ENCODE measurements around the gene KBTBD4. TPM values are rescaled to one million over a fixed set of nuclear protein-coding genes. Genes with fewer than 3 reads are reported as not detected.

Gene KBTBD4
- total RNA-seq, 1 experiment from 2014 or later, result 22.1 TPM

DNA sequence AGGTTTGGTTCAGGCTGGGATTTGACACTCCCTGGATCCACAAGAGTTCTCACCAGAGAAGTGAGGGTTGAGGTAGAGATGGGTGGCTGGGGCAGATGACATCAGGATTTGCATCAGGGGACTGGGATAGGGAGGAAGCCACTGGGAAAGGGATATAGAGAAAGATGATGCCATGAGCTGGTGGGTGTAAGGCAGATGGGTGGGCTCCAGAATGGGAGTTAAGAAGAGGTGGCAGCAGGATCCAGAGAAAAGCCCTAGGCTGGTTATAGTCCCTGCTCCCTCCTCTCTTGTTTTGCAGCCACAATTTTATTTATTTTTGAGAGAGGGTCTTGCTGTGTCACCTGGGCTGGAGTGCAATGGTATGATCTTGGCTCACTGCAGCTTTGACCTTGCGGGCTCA, 17.2 kb upstream of the KBTBD4 start:
- H3K36me3 ChIP-seq, result no peaks in the 10 kb centered on the region
- no peaks in the 10 kb centered on the region for H3K9me3 ChIP-seq (replicated peaks)
- H3K4me3 ChIP-seq, result no peak overlapping the region
- H3K27ac ChIP-seq, result no peak overlapping the region
- H3K4me1 ChIP-seq, result no peaks in the 10 kb centered on the region
- H3K27me3 ChIP-seq, result peaks cover 7% of the 10 kb centered on the region; the same call in 1 of the 2 replicates
- no peak for DNase-seq

DNA sequence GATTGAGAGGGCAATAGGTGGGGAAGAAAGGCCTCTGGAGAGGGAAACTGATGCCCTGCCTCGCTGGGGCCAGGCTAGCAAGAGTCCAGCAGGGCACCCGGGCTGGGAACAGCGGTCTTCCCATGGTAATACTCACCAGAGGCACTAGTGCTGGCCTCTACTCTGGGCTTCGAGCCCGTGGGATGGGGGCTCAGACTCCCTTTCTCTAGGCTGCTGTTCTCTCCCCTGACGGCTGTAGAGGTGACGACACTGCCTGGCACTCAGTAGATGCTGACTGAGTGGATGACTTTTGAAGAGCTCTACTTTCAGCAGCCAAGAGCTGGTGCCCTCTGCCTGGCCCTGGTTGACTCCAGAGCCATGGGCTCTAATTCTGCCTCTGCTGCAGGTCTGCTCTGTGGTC, 16.3 kb upstream of the KBTBD4 start:
- H3K36me3 ChIP-seq, result no peaks in the 10 kb centered on the region

DNA sequence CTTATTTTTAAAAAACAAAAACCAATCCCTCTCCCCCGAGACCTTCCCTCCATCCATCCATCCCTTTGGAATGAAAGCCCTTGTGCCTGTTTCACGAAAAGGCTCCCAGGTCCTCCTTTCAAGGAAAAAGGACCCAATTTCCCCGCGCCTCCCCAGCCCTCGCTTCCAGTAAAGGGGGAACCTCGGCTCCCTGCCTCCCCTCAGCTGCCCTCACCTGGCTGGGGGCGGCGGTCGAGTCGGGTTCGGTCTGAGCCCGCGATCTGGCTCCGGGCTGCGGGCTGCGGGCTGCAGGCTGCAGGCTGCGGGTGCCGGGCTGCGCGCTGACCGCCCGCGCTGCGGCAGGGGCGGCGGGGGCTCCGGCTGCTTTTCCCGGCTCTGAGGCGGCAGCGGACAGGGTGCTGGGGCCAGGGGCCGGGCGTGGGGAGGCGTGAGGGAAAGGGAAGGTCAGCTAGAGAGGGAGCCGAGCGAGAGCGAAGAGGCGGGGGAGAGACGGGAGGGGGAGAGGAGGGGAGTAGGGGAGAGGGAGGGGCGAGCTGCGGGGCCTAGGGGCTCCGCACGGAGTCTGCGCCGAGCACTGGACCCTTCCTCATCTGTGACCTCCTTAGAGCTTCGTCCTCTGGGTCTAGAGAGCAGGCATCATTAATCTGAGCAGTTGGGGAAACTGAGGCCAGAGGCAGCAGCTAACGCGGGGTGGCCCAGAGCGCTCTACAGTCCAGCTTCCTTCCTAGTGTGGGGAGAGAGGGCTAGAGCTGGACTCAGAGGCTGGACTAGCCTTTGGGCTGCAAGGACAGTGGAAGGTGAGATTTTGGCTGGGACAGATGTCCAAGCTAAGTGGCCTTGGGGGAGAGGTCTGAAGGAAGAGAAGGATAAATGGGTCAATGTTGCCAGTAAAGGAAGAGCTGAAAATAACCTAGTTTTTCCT, 15.4 kb upstream of the KBTBD4 start, which contains the start of gene C1QTNF4:
Gene C1QTNF4 (minus strand): TSS at position 478 of the 922 bp plus-strand sequence. CDS start 3,601 bp downstream, outside the sequence.
- DNase-seq, result no peak
- Histone ChIP-seq H3K36me3 (no peaks in the 10 kb centered on the region), H3K4me3 (no peak within 1 kb of the TSS), H3K27ac (no peak within 1 kb of the TSS), H3K4me1 (no peaks in the 10 kb centered on the region), H3K27me3 (peaks cover 7% of the 10 kb centered on the region; the same call in 1 of the 2 replicates), H3K9me3 (replicated peaks) (no peaks in the 10 kb centered on the region)

More for the DNA sequence above, 16.3 kb upstream of the KBTBD4 start:
- Histone ChIP-seq H3K4me3 (no peak overlapping the region), H3K4me1 (no peaks in the 10 kb centered on the region), H3K27ac (no peak overlapping the region), H3K9me3 (replicated peaks) (no peaks in the 10 kb centered on the region), H3K27me3 (peaks cover 7% of the 10 kb centered on the region; the same call in 1 of the 2 replicates)
- DNase-seq, result no peak

DNA sequence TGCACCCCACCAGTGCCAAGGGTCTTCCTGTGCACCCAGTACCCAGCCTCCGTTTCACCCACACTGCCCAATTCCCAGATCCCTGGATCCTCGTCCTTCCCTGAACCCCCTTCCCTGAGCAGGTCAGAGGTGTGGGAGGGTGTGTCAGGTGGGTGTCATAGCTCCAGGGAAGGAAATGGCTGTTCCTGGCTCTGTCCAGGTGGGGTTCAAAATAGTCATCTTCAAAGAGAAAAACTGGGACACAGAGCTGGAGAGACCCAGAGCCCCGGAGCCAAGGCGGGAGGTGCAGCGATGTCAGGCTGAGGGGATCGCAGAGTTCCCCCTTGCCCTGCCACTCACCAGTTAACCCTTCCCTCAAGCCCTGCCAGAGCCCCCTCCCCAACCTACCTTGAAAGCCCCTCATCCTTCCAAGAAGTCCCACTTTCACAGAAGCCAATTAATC, 14.7 kb upstream of the KBTBD4 start:
- Histone ChIP-seq H3K27ac (no peak overlapping the region), H3K36me3 (no peaks in the 10 kb centered on the region), H3K4me1 (no peaks in the 10 kb centered on the region), H3K27me3 (peaks cover 4% of the 10 kb centered on the region; the same call in 1 of the 2 replicates), H3K9me3 (replicated peaks) (no peaks in the 10 kb centered on the region), H3K4me3 (no peak overlapping the region)
- DNase-seq, result no peak

DNA sequence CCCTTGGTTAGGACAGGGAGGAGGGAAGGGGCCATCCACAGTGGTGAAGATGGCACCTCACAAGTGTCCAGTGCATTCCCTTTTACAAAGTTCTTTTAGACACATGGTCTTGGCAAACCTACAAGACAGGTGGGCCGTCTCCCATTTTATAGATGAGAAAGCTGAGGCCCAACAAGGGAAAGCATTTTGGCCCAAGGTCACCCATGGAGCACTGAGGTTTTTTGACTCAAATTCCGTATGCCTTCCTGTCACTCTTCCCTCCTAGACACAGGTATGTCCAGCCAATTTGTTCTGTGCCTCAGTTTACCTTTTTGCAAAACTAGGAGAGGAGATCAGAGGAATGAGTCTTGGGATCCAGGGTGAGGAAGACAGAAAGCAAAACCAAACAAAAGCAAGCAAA, 14.2 kb upstream of the KBTBD4 start:
- H3K27ac ChIP-seq, result no peak overlapping the region
- peaks cover 3% of the 10 kb centered on the region; the same call in 1 of the 2 replicates for H3K4me1 ChIP-seq
- H3K27me3 ChIP-seq, result peaks cover 4% of the 10 kb centered on the region; the same call in 1 of the 2 replicates
- DNase-seq, result no peak
- H3K4me3 ChIP-seq, result no peak overlapping the region
- H3K9me3 ChIP-seq (replicated peaks), result no peaks in the 10 kb centered on the region
- H3K36me3 ChIP-seq, result no peaks in the 10 kb centered on the region

DNA sequence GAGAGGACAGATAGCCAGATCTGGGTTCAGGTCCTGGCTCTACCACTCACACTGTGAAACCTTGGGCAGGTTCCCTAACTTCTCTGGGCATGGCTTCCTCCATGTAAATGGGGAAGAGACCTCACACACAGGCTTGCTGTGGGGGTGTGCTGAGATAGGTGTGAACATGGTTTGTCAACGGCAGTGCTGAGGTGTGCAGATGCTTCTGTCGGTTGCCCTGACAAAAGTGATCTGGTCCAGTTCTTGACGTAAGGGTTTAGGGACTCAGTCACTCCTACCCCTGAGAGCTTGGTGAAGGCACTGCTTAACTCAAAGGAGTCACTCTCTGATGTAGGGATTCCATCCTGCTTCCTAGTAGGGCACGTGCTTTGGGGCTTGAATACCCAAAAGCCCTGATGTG, 13.5 kb upstream of the KBTBD4 start:
- Histone ChIP-seq H3K4me3 (no peak overlapping the region), H3K27me3 (peaks cover 4% of the 10 kb centered on the region; the same call in 1 of the 2 replicates), H3K9me3 (replicated peaks) (no peaks in the 10 kb centered on the region), H3K36me3 (no peaks in the 10 kb centered on the region), H3K4me1 (peaks cover 7% of the 10 kb centered on the region; the same call in 1 of the 2 replicates), H3K27ac (no peak overlapping the region)
- no peak for DNase-seq

DNA sequence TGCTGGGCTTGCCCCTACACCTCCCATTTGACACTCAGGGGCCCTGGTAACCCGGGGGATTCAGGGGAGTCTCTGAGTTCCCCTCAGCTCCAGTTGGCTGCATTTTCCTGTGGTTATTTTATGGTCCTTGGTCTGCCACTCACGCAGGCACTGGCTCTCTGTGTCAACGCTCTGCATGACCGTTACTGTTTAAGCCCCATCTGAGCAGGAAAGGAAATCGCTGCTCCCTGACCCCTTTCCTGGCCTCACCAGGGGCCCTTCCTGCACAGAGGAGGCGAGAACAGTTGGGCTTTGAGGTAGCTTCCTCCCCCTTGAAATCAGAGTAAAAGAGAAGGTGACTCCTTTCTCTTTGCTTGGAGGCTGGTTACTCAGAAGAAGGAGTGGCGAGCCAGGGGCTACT, 13.0 kb upstream of the KBTBD4 start:
- H3K36me3 ChIP-seq, result no peaks in the 10 kb centered on the region
- H3K9me3 ChIP-seq (replicated peaks), result no peaks in the 10 kb centered on the region
- H3K4me1 ChIP-seq, result peaks cover 7% of the 10 kb centered on the region; the same call in 1 of the 2 replicates
- H3K27me3 ChIP-seq, result peaks cover 4% of the 10 kb centered on the region; the same call in 1 of the 2 replicates
- DNase-seq, result no peak
- H3K27ac ChIP-seq, result no peak overlapping the region
- H3K4me3 ChIP-seq, result no peak overlapping the region

DNA sequence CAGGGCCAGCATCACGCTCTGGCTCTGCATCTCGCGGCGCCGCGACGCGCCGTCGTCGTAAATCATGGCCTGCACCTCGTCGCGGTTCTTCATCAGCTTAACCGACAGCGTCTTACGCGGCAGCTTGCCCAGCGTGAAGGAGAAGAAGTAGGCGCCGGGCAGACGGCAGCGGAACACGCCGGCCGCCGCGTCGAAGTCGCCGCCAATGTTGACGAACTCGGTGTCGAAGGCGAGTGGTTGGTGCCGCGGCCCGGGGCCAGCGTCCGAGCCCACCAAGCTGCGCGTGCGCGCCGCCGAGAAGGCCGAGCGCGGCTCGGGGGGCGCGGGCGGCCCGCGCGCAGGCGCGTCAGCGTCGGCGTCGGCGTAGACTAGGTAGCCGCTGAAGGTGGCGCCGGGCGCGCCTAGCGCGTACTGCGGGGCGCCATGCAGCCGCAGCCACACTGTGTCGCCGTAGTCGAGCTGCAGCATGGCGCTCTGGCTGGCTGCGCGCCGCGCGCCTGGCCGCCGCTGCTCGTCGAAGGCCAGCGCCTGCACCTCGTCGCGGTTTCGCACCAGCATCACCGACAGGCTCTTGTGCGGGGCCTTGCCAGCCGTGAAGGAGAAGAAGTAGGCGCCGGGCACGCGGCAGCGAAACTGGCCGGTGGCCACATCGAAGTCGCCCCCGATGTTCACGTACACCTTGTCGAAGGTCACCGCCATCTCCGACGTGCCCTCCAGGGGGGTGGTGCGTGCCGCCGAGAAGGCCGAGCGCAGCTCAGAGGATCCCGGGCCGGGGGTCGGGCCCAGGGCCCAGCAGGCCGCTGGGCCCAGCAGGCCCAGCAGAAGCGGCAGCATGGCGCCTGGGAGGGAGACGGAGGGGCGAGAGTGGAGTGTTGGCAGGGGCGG, 11.4 kb upstream of the KBTBD4 start:
- Histone ChIP-seq H3K27me3 (peaks cover 4% of the 10 kb centered on the region; the same call in 1 of the 2 replicates), H3K36me3 (peaks cover under 1% of the 10 kb centered on the region; the same call in 1 of the 2 replicates), H3K4me1 (peaks cover 7% of the 10 kb centered on the region; the same call in 1 of the 2 replicates), H3K4me3 (no peak overlapping the region), H3K27ac (no peak overlapping the region), H3K9me3 (replicated peaks) (no peaks in the 10 kb centered on the region)
- DNase-seq, result no peak

DNA sequence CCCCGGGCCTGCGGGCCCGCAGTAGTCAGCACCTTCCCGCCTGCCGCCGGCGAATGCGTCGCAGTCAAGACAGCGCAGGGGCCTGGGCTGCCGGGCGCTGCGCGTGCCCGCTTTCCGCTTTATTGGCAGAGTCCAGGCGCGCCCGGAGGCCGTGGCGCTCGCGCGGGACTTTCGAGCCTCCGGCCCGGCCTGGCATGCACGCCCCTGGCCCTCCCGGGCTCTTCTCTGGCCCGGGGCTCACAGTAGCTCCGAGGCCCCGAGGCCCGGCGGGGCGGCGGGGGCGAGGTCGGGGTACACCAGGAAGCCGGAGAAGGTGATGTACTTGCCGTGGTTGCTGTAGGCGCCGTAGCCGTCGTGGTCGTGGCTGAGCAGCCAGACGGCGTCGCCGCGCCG, 10.8 kb upstream of the KBTBD4 start:
- Histone ChIP-seq H3K4me3 (no peak overlapping the region), H3K9me3 (replicated peaks) (no peaks in the 10 kb centered on the region), H3K36me3 (peaks cover 6% of the 10 kb centered on the region), H3K27ac (no peak overlapping the region), H3K4me1 (peaks cover 7% of the 10 kb centered on the region; the same call in 1 of the 2 replicates), H3K27me3 (peaks cover 4% of the 10 kb centered on the region; the same call in 1 of the 2 replicates)
- DNase-seq, result no peak

DNA sequence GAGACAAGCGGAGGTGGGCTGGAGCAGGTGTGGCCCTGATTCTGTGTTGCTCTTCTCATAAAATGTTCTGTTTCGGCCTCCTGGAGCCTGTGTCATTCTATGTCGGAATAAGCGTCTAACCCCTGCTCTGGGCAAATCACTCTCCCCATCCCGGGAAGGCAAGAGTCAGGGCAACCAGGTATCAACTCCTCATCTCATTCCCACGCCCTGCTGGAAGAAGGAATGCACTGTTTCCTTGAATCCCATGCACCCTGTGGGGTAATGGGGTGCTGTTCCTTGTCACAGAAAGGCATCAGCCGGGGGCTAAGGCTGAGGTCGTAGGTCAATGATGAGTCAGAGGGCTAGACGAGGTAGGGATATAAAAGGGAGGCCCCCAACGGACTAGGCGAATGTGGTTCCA, 10.3 kb upstream of the KBTBD4 start:
- Histone ChIP-seq H3K36me3 (peaks cover 9% of the 10 kb centered on the region), H3K4me3 (no peak overlapping the region), H3K27ac (no peak overlapping the region), H3K27me3 (peaks cover 4% of the 10 kb centered on the region; the same call in 1 of the 2 replicates), H3K9me3 (replicated peaks) (no peaks in the 10 kb centered on the region), H3K4me1 (peaks cover 7% of the 10 kb centered on the region; the same call in 1 of the 2 replicates)
- DNase-seq, result no peak

DNA sequence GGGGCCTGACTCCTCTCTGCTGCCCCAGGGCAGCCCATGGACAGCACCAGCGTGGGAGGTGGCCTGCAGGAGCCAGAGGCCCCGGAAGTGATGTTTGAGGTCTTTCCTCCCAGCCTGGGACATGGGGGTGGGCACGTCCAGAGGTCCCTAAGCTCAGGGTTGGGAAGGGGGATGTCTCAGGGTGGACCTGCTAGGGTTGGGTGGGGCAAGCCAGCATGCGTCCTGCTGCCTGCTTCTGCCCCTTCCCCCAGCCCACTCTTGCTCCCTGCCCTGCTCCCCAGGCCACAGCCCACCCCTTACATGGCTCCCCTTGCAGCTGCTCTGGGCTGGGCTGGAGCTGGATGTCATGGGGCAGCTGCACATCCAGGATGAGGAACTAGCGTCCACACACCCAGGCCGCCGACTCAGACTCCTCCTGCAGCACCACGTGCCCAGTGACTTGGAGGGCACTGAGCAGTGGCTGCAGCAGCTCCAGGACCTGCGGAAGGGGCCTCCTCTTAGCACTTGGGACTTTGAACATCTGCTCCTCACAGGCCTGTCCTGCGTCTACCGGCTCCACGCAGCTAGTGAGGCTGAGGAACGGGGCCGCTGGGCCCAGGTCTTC, 9.1 kb upstream of the KBTBD4 start:
- peaks cover 7% of the 10 kb centered on the region; the same call in 1 of the 2 replicates for H3K4me1 ChIP-seq
- DNase-seq, result peak; percentile 75 to 78
- H3K27me3 ChIP-seq, result no peaks in the 10 kb centered on the region
- peak overlapping the region; percentile 41 for H3K27ac ChIP-seq
- H3K9me3 ChIP-seq (replicated peaks), result no peaks in the 10 kb centered on the region
- H3K36me3 ChIP-seq, result peaks cover 22% of the 10 kb centered on the region
- H3K4me3 ChIP-seq, result no peak overlapping the region

DNA sequence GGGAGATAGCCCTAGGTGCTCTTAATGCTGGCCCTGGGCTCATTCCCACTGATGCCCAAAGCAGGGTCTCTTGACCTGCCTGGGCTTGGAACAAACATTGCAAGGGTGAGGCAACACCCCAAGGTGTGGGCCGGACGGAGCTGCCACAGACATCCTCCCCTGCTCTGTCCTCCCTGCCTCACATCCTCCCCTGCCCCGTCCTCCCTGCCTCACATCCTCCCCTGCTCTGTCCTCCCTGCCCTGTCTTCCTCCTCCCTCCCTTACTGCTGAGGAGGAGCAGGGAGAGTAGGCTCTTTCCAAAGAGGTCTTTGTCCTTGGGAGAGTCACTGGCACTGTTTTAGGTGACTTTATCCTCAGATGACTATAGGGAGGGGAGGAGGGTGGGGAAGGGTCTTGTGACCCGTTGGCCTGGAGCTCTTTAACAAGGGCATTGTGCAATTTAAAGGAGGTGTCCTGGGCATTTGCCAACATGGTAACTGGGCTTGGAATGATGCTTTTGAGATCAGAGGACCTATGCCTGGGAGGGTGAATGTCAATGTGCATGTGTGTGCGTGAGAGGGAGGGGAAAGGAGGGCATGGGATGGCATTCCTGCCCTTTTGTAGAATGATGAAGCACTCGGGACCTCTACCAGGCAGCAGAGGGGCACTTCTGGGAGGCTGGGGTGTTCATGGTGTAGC, 8.4 kb upstream of the KBTBD4 start:
- Histone ChIP-seq H3K9me3 (replicated peaks) (no peaks in the 10 kb centered on the region), H3K36me3 (peaks cover 28% of the 10 kb centered on the region), H3K27me3 (no peaks in the 10 kb centered on the region), H3K4me1 (peaks cover 7% of the 10 kb centered on the region; the same call in 1 of the 2 replicates), H3K27ac (peak overlapping the region; percentile 41), H3K4me3 (no peak overlapping the region)
- no peak for DNase-seq

DNA sequence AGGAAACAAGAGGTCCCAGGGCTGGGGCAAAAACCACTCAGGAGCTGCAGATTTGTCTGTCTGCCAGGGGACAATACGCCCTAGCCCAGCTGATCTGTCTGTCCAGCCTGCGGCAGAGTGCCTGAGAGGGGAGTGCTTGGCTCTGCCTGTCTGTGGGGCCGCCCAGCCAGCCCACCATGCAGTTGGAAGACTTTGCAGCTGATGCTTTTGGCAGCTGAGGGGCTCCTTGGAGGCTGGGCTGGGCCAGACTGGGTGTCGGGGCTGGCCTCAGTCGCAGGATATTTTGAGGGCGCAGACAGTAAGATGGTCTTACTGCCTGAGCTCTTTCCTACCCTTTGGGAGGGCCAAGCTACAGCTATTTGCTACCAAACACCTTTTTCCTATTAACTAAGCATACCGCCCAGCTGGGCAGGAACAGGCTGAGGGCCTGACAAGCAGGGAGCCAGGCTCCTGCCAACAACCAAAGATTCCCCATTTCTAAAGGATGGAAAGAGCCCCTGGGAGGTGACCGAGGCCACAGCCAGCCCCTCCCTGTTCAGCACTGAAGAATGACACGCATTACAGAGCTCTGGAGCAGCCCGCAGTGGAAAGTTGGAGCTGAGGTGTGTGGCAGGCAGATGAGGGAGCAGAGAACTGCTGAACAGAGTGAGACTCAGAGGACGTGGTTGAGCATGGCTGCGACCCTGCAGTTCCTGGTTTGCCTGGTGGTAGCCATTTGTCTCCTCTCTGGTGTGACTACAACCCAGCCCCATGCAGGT, 7.5 kb upstream of the KBTBD4 start, which contains the start of gene FAM180B:
Gene FAM180B (plus strand): TSS at position 581 of the 758 bp plus-strand sequence. CDS start 91 bp downstream, at position 672.
- DNase-seq, result no peak
- H3K9me3 ChIP-seq (replicated peaks), result no peaks in the 10 kb centered on the region
- peaks cover 37% of the 10 kb centered on the region for H3K36me3 ChIP-seq
- peaks cover 7% of the 10 kb centered on the region; the same call in 1 of the 2 replicates for H3K4me1 ChIP-seq
- no peak within 1 kb of the TSS for H3K4me3 ChIP-seq
- peak within 1 kb of the TSS; percentile 41 for H3K27ac ChIP-seq
- H3K27me3 ChIP-seq, result no peaks in the 10 kb centered on the region
